IMR-90 (cell line): ENCODE measurements around the gene GAPVD1. TPM values are rescaled to one million over a fixed set of nuclear protein-coding genes. Genes with fewer than 3 reads are reported as not detected.

Source experiments
- ATAC-seq: fragments of 200-7000 bp; cut with Tn5 transposase; 2 replicates; pipeline ENCODE4 v1.9.1; 2020; ENCODE audit warnings: low read depth, mild to moderate bottlenecking, moderate library complexity
- BruUV-seq: library from RNA; stranded (reverse); fragments of 400-500 nt; replicated peaks from 2 replicates; lab custom pipeline; 2021; lab: Mats Ljungman, UMichigan
- CTCF ChIA-PET: fragments of 300-600 bp; formaldehyde crosslinking; extraction: SDS; loops from one replicate; lab custom pipeline; 2021; ENCODE audit warnings: antibody characterized with exemption; lab: Yijun Ruan, JAX
- POLR2A ChIA-PET: fragments of 300-600 bp; sonication (Branson Sonifier 250); formaldehyde crosslinking; loops from one replicate; lab custom pipeline; 2022; ENCODE audit warnings: antibody characterized with exemption; ENCODE audit not compliant: unreplicated experiment; lab: Charles Lee
- DNase-seq: peaks from one replicate; pipeline ENCODE4 v3.0.0; 2013
- H2AFZ ChIP-seq: replicated peaks from 2 replicates; pipeline ENCODE3; 2013; ENCODE audit warnings: low read length, mild to moderate bottlenecking; ENCODE audit not compliant: poor library complexity
- H2AK5ac ChIP-seq: 2 replicates; pipeline ENCODE4 v1.6.1; 2013; ENCODE audit warnings: low read depth, low read length, inconsistent platforms
- H2AK9ac ChIP-seq: replicated peaks from 2 replicates; pipeline ENCODE3; 2013; ENCODE audit warnings: mild to moderate bottlenecking, low read depth, low read length, moderate library complexity; ENCODE audit not compliant: poor library complexity
- H2BK120ac ChIP-seq: 2 replicates; pipeline ENCODE4 v1.6.1; 2013; ENCODE audit warnings: low read depth, low read length, inconsistent platforms
- H2BK15ac ChIP-seq: 3 replicates; pipeline ENCODE4 v1.6.1; 2013; ENCODE audit warnings: low read depth, low read length, inconsistent platforms
- H2BK20ac ChIP-seq: 2 replicates; pipeline ENCODE4 v1.6.1; 2013; ENCODE audit warnings: low read depth, mild to moderate bottlenecking, inconsistent platforms, low read length, moderate library complexity
- H2BK5ac ChIP-seq: 2 replicates; pipeline ENCODE4 v1.6.1; 2013; ENCODE audit warnings: mild to moderate bottlenecking, low read depth, low read length, inconsistent platforms; ENCODE audit not compliant: poor library complexity, severe bottlenecking
- H3K14ac ChIP-seq: replicated peaks from 2 replicates; pipeline ENCODE4 v1.6.1; 2013; ENCODE audit warnings: low read depth, low read length, inconsistent platforms
- H3K18ac ChIP-seq: 2 replicates; pipeline ENCODE4 v1.6.1; 2013; ENCODE audit warnings: low read depth, low read length, control low read depth
- H3K23ac ChIP-seq: 2 replicates; pipeline ENCODE4 v1.6.1; 2013; ENCODE audit warnings: low read depth, low read length, inconsistent platforms
- H3K27ac ChIP-seq: 2 replicates; pipeline ENCODE4 v1.5.1; 2013; ENCODE audit warnings: mild to moderate bottlenecking, control low read depth, low read length; ENCODE audit not compliant: insufficient read depth
- H3K27me3 ChIP-seq: 2 replicates; pipeline ENCODE4 v1.6.1; 2013; ENCODE audit warnings: low read length; ENCODE audit not compliant: control insufficient read depth, insufficient read depth
- H3K36me3 ChIP-seq: 2 replicates; pipeline ENCODE4 v1.6.1; 2013; ENCODE audit warnings: low read length, mixed read lengths; ENCODE audit not compliant: control insufficient read depth, insufficient read depth
- H3K4ac ChIP-seq: 2 replicates; pipeline ENCODE4 v1.6.1; 2013; ENCODE audit warnings: low read depth, low read length, inconsistent platforms
- H3K4me1 ChIP-seq: 2 replicates; pipeline ENCODE4 v1.6.1; 2013; ENCODE audit warnings: low read length, mixed read lengths; ENCODE audit not compliant: control insufficient read depth, insufficient read depth
- H3K4me2 ChIP-seq: 2 replicates; pipeline ENCODE4 v1.6.1; 2013; ENCODE audit warnings: low read depth, mild to moderate bottlenecking, control low read depth, low read length, moderate library complexity
- H3K4me3 ChIP-seq: 2 replicates; pipeline ENCODE4 v1.5.1; 2013; ENCODE audit warnings: low read depth, mild to moderate bottlenecking, control low read depth, low read length, moderate library complexity; ENCODE audit not compliant: insufficient read depth
- H3K56ac ChIP-seq: 2 replicates; pipeline ENCODE4 v1.6.1; 2013; ENCODE audit warnings: low read length, inconsistent platforms; ENCODE audit not compliant: insufficient read depth; ENCODE audit errors: extremely low read depth
- H3K79me1 ChIP-seq, 2 experiments: 2 replicates each; pipeline ENCODE4 v1.6.1; 2013; ENCODE audit warnings: low read length in 2 of 2, inconsistent platforms in 1 of 2, low read depth in 1 of 2
- H3K9ac ChIP-seq: 2 replicates; pipeline ENCODE4 v1.6.1; 2013; ENCODE audit warnings: low read depth, low read length, control low read depth
- H3K9me1 ChIP-seq: 2 replicates; pipeline ENCODE4 v1.6.1; 2013; ENCODE audit warnings: low read length, inconsistent platforms; ENCODE audit not compliant: insufficient read depth
- H3K9me3 ChIP-seq: 2 replicates; pipeline ENCODE4 v1.6.1; 2013; ENCODE audit warnings: low read length; ENCODE audit not compliant: control insufficient read depth, insufficient read depth
- H4K20me1 ChIP-seq: 2 replicates; pipeline ENCODE4 v1.6.1; 2013; ENCODE audit warnings: low read length, inconsistent platforms; ENCODE audit not compliant: insufficient read depth
- H4K5ac ChIP-seq: 2 replicates; pipeline ENCODE4 v1.6.1; 2013; ENCODE audit warnings: mild to moderate bottlenecking, low read depth, low read length, control low read depth
- H4K8ac ChIP-seq, 2 experiments: 2 replicates each; pipeline ENCODE4 v1.6.1; 2013; ENCODE audit warnings: low read depth in 2 of 2, low read length in 2 of 2, control low read depth in 1 of 2, inconsistent platforms in 1 of 2
- H4K91ac ChIP-seq: 2 replicates; pipeline ENCODE4 v1.6.1; 2013; ENCODE audit warnings: low read depth, low read length, inconsistent platforms; ENCODE audit not compliant: insufficient read depth
- BHLHE40 ChIP-seq: fragments of 150-350 bp; IDR thresholded peaks from 2 replicates; pipeline ENCODE4 v1.6.1; 2016; ENCODE audit warnings: mild to moderate bottlenecking, low read depth, low read length
- CEBPB ChIP-seq: IDR thresholded peaks from 2 replicates; pipeline ENCODE4 v1.6.1; 2012; ENCODE audit warnings: low read depth, low read length, improper control_type of control experiment
- CHD1 ChIP-seq: IDR thresholded peaks from 2 replicates; pipeline ENCODE4 v1.6.1; 2012; ENCODE audit warnings: low read depth, low read length, improper control_type of control experiment
- CTCF ChIP-seq: conservative IDR thresholded peaks from 2 replicates; pipeline ENCODE4 v1.5.1; 2012; ENCODE audit warnings: mild to moderate bottlenecking, low read depth, low read length, improper control_type of control experiment
- ELK1 ChIP-seq: fragments of 150-350 bp; IDR thresholded peaks from 2 replicates; pipeline ENCODE4 v1.6.1; 2016; ENCODE audit warnings: low read depth, mild to moderate bottlenecking, low read length, moderate library complexity, borderline replicate concordance
- FOS ChIP-seq: fragments of 150-350 bp; IDR thresholded peaks from 2 replicates; pipeline ENCODE4 v1.6.1; 2016; ENCODE audit warnings: low read depth, low read length
- MAFK ChIP-seq: IDR thresholded peaks from 2 replicates; pipeline ENCODE4 v1.6.1; 2012; ENCODE audit warnings: low read depth, low read length, improper control_type of control experiment
- MAZ ChIP-seq: IDR thresholded peaks from 2 replicates; pipeline ENCODE4 v1.6.1; 2012; ENCODE audit warnings: low read depth, mild to moderate bottlenecking, low read length, improper control_type of control experiment, moderate library complexity, borderline replicate concordance
- MXI1 ChIP-seq: IDR thresholded peaks from 2 replicates; pipeline ENCODE4 v1.6.1; 2012; ENCODE audit warnings: low read depth, mild to moderate bottlenecking, low read length, moderate library complexity, borderline replicate concordance
- NFE2L2 ChIP-seq: fragments of 150-350 bp; IDR thresholded peaks from 2 replicates; pipeline ENCODE4 v1.6.1; 2016; ENCODE audit warnings: low read depth, mild to moderate bottlenecking, low read length
- POLR2A ChIP-seq: IDR thresholded peaks from 2 replicates; pipeline ENCODE4 v1.6.1; 2012; ENCODE audit warnings: mild to moderate bottlenecking, low read depth, low read length
- RAD21 ChIP-seq: IDR thresholded peaks from 2 replicates; pipeline ENCODE4 v1.6.1; 2012; ENCODE audit warnings: low read length, improper control_type of control experiment
- RCOR1 ChIP-seq: IDR thresholded peaks from 2 replicates; pipeline ENCODE4 v1.6.1; 2012; ENCODE audit warnings: mild to moderate bottlenecking, low read length, improper control_type of control experiment; ENCODE audit not compliant: insufficient replicate concordance
- RFX5 ChIP-seq: IDR thresholded peaks from 2 replicates; pipeline ENCODE4 v1.8.0; 2012; ENCODE audit warnings: low read depth, mild to moderate bottlenecking, low read length, moderate library complexity
- SMC3 ChIP-seq: fragments of 150-350 bp; IDR thresholded peaks from 2 replicates; pipeline ENCODE4 v1.6.1; 2016; ENCODE audit warnings: low read depth, mild to moderate bottlenecking, antibody characterized with exemption, low read length, moderate library complexity
- USF2 ChIP-seq: fragments of 150-350 bp; IDR thresholded peaks from 2 replicates; pipeline ENCODE4 v1.6.1; 2017; ENCODE audit warnings: mild to moderate bottlenecking, antibody characterized with exemption, low read length, low read depth
- WGBS, 2 experiments: methylation state at CpG; one replicate each; pipeline versions ENCODE4 v1.1.5 to v1.1.7; 2013; ENCODE audit warnings: missing lambda C conversion rate in 2 of 2; ENCODE audit not compliant: insufficient read length in 1 of 2; ENCODE audit errors: extremely low coverage in 2 of 2; 5-methylcytosine and 5-hydroxymethylcytosine counted together
- dilution Hi-C: fragments of 300-500 bp; cut with HindIII; formaldehyde crosslinking; loops from one replicate; pipeline ENCODE4 v1.14.3; 2018; ENCODE audit warnings: low sequenced_read_pairs; ENCODE audit not compliant: unreplicated experiment
- in situ Hi-C: fragments of 300-500 bp; cut with MboI; formaldehyde crosslinking; loops from 3 replicates; pipeline ENCODE4 v1.14.3; 2019; ENCODE audit warnings: low sequenced_read_pairs, inconsistent platforms, mixed read lengths
- intact Hi-C: fragments of 100-400 bp; cut with micrococcal nuclease; formaldehyde crosslinking; loops from 2 replicates; pipeline ENCODE4 v1.10.0; 2022
- polyA plus RNA-seq, 3 experiments: library from polyadenylated mRNA; depleted of rRNA; stranded (reverse); fragments of >200 nt; gene quantifications; 2 replicates each; pipeline ENCODE4 v1.2.3, GENCODE V29; 2012; ENCODE audit warnings: low replicate concordance in 1 of 3
- total RNA-seq: library from RNA; depleted of rRNA; stranded (reverse); fragments of >200 nt; gene quantifications from 2 replicates; pipeline ENCODE4 v1.2.3, GENCODE V29; 2012

Gene GAPVD1
- total and polyA plus RNA-seq, 2 of the 4 experiments (the other 2 are of a cell fraction) = 13.8 to 50.9 TPM

GRCh38 chr9:125330587-125330986 is 69.0 kb downstream of the GAPVD1 start:
- H3K9me3 ChIP-seq = no peaks in the 10 kb centered on the region
- H3K4me2 ChIP-seq = no peak overlapping the region
- BruUV-seq = no TSS peak
- no peak overlapping the region for H3K4me3 ChIP-seq
- no peak overlapping the region for H3K27ac ChIP-seq
- ATAC-seq (no peak), DNase-seq (no peak)
- H3K4ac ChIP-seq = no peak overlapping the region
- peaks cover 32% of the 10 kb centered on the region for H3K36me3 ChIP-seq
- H3K27me3 ChIP-seq = no peaks in the 10 kb centered on the region
- CTCF ChIA-PET = interaction anchor here (1.1 kb wide), 1 partner anchor 11 kb away, joined by 3 read pairs; no protein-coding TSS in a partner anchor
- POLR2A ChIA-PET = no interaction called here
- TF ChIP-seq RCOR1 (no peak), CTCF (no peak), BHLHE40 (no peak), FOS (no peak), POLR2A (no peak), CHD1 (no peak), SMC3 (no peak), CEBPB (no peak), ELK1 (no peak), USF2 (no peak), MAZ (no peak), RFX5 (no peak), MAFK (no peak), RAD21 (no peak), MXI1 (no peak), NFE2L2 (no peak)
- H4K91ac ChIP-seq = no peak overlapping the region
- H3K4me1 ChIP-seq = peaks cover 8% of the 10 kb centered on the region
- no peak overlapping the region for H2AK9ac ChIP-seq
- no peak overlapping the region for H3K14ac ChIP-seq
- in situ Hi-C loops (no loop called here), dilution Hi-C loops (no loop called here), intact Hi-C loops (no loop called here)
- H4K8ac ChIP-seq = no peak overlapping the region
- H3K23ac ChIP-seq = no peak overlapping the region
- no peak overlapping the region for H4K5ac ChIP-seq
- H2BK120ac ChIP-seq = no peak overlapping the region
- H3K9ac ChIP-seq = no peak overlapping the region
- no peak overlapping the region for H2BK15ac ChIP-seq
- no peak overlapping the region for H2BK5ac ChIP-seq
- no CpG with 5 or more reads among the region's 2 CpGs for WGBS, 2 experiments
- no peak overlapping the region for H3K18ac ChIP-seq
- no peak overlapping the region for H2AFZ ChIP-seq
- peaks cover 11 to 12% of the 10 kb centered on the region in 2 experiments for H3K79me1 ChIP-seq
- H3K56ac ChIP-seq = no peak overlapping the region
- H2AK5ac ChIP-seq = no peak overlapping the region
- H3K9me1 ChIP-seq = peaks cover 3% of the 10 kb centered on the region; the same call in 1 of the 2 replicates
- peaks cover 13% of the 10 kb centered on the region for H4K20me1 ChIP-seq
- H2BK20ac ChIP-seq = no peak overlapping the region
